Pulmonary artery endothelial cell (primary cell): ENCODE data around the gene SLC25A21. TPM values are rescaled to one million over a fixed set of nuclear protein-coding genes. Genes with fewer than 3 reads are reported as not detected.
"Not testable (repeated sequence)": the region's sequence is repeated elsewhere in the genome, so short reads cannot be mapped to it uniquely, and the experiment has no call there.

Experiments
- DNase-seq: peaks from one replicate; pipeline ENCODE4 v3.0.0-alpha.2; 2011; ENCODE audit warnings: low read depth, low spot score
- total RNA-seq: library from RNA; depleted of rRNA; stranded (reverse); fragments of >200 nt; gene quantifications from 2 replicates; pipeline ENCODE4 v1.2.3, GENCODE V29; 2014

The SLC25A21 gene
- total RNA-seq, 1 donor from 2014 or later, result 2.2 TPM

- no peak for DNase-seq
Observed at GRCh38 chr14:36719823-36720222, 452.6 kb downstream of the SLC25A21 start.

GRCh38 chr14:36718216-36718615, 454.2 kb downstream of the SLC25A21 start:
- no peak for DNase-seq

- DNase-seq, result no peak
Observed at GRCh38 chr14:36717363-36717762, 455.0 kb downstream of the SLC25A21 start.

DNA sequence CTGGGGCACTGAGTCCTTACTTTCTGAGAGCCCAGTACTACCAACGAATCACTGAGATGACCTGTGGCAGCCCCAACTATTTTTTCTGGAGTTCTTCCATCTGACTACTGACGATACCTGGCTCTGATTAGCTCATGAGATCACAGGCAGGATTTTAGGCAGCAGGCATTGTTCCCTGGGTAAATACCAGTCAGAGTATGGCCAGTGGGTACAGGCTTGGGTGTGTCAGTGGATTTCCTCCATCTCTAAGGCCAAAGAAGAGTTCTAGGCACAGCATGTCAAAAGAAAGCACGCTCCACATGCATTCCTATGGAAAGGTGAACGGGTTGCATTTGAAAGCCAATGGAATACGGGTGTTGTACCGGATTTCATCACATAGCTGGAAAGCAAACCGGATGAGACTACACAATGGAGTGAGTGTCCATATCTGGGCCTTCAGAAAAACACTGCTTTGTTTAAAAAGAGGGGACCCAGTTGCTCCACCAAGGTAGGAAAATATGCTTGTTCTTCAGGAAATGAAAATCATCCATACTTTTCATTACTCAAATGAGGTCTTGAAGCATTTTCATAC, 455.7 kb downstream of the SLC25A21 start:
- DNase-seq, result no peak

GRCh38 chr14:36713960-36714703, 458.3 kb downstream of the SLC25A21 start:
- no peak for DNase-seq

DNA sequence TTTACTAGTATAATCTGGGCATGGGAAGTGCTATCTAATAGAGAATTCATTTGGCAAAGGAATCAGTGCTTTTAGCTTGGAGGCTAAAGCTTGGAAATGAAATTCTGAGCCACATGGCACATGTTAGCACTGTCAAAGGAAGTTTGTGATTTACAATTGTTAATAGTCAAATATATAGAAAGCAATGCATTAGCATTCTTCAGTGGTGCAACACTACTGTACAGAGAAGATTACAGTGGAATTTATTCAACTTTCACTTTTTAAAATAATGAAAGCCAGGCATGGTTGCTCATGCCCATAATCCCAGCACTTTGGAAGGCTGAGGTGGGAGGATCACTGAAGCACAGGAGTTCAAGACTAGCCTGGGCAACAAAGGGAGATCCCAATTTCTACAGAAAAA, 464.8 kb downstream of the SLC25A21 start:
- no peak for DNase-seq

- no peak for DNase-seq
Observed at GRCh38 chr14:36702474-36702873, 469.9 kb downstream of the SLC25A21 start.

DNA sequence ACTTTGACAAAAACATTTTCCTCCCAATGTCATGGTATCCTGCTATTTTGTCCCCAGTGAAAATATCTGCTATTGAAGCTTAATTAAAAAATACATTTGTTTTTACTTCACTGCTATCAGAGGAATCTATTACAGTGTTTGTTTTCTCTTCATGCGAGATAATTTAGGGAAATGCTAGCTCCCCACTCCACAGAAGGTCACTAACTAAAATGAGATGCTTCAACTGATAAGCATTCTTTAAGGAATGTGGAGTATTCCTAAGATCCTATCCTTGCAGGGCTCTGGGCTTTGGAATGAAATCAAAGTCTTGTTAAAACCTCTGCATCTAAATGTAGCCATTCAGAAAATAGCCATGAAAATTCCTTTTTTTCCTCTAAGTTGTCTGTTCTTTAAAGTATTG, 471.3 kb downstream of the SLC25A21 start:
- no peak for DNase-seq

GRCh38 chr14:36700651-36701050, 471.8 kb downstream of the SLC25A21 start:
- DNase-seq, result no peak

GRCh38 chr14:36699420-36699819, 473.0 kb downstream of the SLC25A21 start:
- not testable (repeated sequence) for DNase-seq

- DNase-seq, result no peak
Observed at GRCh38 chr14:36690311-36691040, 481.9 kb downstream of the SLC25A21 start.

DNA sequence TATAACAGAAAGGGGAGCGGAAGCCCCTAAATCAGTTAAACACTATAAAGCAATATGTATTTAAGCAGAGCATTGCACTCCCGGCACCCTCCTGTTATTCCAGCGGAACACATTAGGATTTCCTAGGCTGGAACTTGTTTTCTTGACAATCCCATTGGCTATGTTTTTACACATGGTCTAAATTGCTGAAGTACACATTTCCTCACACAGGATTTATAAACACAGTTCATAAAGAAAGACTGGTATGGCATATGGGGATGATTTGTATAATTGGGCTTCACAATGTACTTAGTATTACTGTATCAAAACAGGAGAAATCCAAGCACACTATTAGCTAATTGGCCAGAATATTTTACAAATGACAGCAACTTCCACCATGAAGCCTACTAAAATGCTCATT, 487.5 kb downstream of the SLC25A21 start:
- no peak for DNase-seq

DNA sequence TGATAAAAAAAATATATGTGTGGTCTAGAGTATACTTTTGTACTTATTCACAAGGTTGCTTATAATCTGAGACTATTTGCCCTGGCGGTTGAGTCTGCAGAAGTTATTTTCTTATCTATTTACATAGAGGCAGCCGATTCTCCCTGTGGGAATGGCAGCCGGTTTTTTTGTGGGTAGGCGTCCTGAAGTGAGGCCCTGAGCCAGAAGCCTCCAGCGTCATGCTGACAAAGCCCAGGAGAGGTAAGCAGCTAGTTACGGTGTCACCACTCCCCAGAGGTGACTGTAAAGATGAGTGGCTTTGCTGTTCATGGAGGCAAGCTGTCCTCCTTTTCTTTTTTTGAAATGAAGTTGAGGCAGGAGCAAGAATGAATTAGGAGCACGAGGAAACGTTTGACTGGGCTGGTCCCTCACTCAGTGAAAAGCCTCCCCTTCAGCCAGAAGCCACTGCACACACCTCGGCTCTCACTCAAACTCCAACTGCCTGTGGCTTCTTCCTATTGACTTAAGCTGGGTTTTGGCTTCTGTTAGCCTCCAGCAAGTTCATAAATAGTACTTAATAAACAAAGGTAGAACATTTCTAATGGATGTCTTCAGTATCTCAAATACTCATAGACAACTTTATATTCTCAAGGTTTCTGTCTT, 489.2 kb downstream of the SLC25A21 start:
- DNase-seq, result no peak

DNA sequence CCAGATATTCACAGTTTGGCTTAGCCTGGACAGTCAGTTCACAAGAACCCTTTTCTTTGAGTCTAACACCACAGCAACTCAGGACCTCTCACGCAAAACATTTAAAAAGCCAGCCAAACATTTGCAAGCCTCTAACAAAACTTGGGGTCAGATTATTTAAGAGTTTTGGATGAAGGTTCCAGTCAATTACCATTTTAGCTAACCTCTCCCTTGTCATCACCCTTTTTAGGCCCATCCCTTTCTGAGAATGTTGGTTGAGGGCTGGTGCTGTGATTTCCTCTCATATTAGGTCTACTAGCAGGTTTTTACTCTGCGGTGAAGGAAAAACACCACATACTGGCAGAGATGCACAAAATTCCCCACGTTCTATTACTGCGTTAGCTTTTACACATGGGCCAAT, 490.1 kb downstream of the SLC25A21 start:
- DNase-seq, result no peak

DNA sequence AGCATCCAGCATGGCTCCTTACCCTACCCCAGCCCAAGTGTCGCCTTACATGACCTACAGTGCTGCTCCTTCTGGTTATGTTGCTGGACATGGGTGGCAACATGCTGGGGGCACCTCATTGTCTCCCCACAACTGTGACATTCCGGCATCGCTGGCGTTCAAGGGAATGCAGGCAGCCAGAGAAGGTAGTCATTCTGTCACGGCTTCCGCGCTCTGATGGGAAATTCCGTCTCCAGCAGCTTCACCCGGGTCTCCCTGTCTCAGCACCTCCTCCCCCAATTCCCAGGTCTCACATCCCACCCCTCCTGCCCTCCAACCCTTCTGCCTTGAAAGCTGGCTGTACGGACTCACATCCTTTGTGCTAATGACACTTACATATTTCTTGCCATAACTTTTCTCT, 496.2 kb downstream of the SLC25A21 start:
- DNase-seq, result no peak

GRCh38 chr14:36675581-36675980, 496.8 kb downstream of the SLC25A21 start:
- DNase-seq, result no peak

- DNase-seq, result no peak
Observed at GRCh38 chr14:36674659-36675058, 497.7 kb downstream of the SLC25A21 start.

- no peak for DNase-seq
Observed at GRCh38 chr14:36672095-36672494, 500.3 kb downstream of the SLC25A21 start.

DNA sequence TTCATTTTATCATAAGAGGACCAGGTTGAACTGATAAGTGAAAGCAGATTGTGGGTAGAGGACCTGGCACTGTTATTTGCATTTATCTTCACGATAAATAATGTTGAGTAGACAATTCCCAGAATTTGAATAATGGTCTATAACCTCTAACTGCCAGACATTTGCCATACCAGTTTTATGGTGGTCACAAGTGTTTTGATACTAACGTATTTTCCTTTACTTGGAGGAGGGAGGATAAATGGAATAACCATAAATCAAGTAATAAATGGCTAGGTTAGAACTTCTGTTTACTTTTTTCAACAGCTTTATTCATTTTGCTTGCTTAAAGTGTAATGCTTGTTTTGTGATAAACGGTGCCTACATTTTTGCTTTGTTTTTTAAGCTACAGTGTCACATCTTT, 501.3 kb downstream of the SLC25A21 start:
- no peak for DNase-seq

DNA sequence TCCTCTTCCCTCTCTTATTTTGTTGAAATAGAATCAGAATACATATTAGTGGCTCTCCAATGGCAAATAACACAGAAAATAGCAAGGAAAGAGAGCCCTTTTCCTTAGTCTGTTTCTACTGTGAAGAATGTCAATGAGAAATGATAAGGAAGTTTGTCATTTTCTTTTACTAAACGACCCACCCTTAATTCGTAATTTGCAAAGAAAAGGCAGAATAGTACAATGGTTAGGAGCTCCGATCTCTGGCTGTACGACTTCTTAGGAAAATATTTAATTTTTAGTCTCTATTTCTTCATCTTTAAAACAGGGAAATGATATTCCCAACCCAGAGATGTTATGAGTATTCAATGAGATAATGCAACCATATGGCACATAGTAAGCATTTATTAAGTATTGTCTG, 504.7 kb downstream of the SLC25A21 start:
- DNase-seq, result no peak

GRCh38 chr14:36666416-36667206, 505.8 kb downstream of the SLC25A21 start:
- DNase-seq, result no peak
